K562 (cell line): Measurements from ENCODE around the gene AHSA1. TPM values are rescaled to one million over a fixed set of nuclear protein-coding genes. Genes with fewer than 3 reads are reported as not detected.

ENCODE experiments used
- CHCHD3 ChIP-seq: fragments of 250-450 bp; sonication (Bioruptor Pico); IDR thresholded peaks from 2 replicates; pipeline ENCODE4 v2.1.2; 2022; ENCODE audit warnings: mild to moderate bottlenecking
- CTBP1 ChIP-seq: fragments of 450-650 bp; IDR thresholded peaks from 2 replicates; pipeline ENCODE4 v1.6.1; 2016; ENCODE audit warnings: borderline replicate concordance
- CTCF ChIP-seq, 3 experiments: IDR thresholded peaks in 2 of 3; conservative IDR thresholded peaks in 1 of 3; 2 replicates each; pipeline ENCODE4 v1.5.1; 2011 to 2012; ENCODE audit warnings: low read length in 3 of 3, mild to moderate bottlenecking in 3 of 3, control low read depth in 2 of 3, improper control_type of control experiment in 1 of 3, inconsistent platforms in 1 of 3, low read depth in 1 of 3, mixed read lengths in 1 of 3, moderate library complexity in 1 of 3; ENCODE audit not compliant: insufficient read depth in 2 of 3
- PRDM10 ChIP-seq: fragments of 450-650 bp; IDR thresholded peaks from 2 replicates; pipeline ENCODE4 v1.6.1; 2018; ENCODE audit not compliant: partially characterized antibody
- RFX5 ChIP-seq: IDR thresholded peaks from 2 replicates; pipeline ENCODE4 v1.6.1; 2011; ENCODE audit warnings: low read depth, mild to moderate bottlenecking, improper control_type of control experiment, low read length
- polyA plus RNA-seq, 8 experiments: library from polyadenylated mRNA; depleted of rRNA in 4 of 8; stranded (reverse) in 5 of 8; unstranded in 3 of 8; fragments of >200 nt; fragmentation: Nextera tagmentation in 2 of 8; fragmentation: Illumina TruSeq in 1 of 8; extraction: Ambion mirVana in 2 of 8; extraction: Trizol in 1 of 8; gene quantifications; 2 replicates each; pipeline versions ENCODE4 v1.2.1 to v1.2.3, GENCODE V29; 2011 to 2014; ENCODE audit warnings: inconsistent platforms in 1 of 8, missing spikeins in 1 of 8
- total RNA-seq, 7 experiments: library from RNA; depleted of rRNA in 6 of 7; stranded (reverse); fragments of >200 nt in 6 of 7; fragmentation: Illumina TruSeq in 2 of 7; extraction: Trizol in 2 of 7; gene quantifications; 2 replicates each; pipeline versions ENCODE4 v1.2.1 to v1.2.3, GENCODE V29; 2011 to 2021; ENCODE audit warnings: low replicate concordance in 1 of 7

AHSA1 gene
- total and polyA plus RNA-seq, 9 of the 15 experiments (the other 6 are each of a cell fraction or from before 2014, with no cell fraction given): 41.4 to 317 (median 184) TPM

- peak; percentile 15 for TF ChIP-seq PRDM10
- peak; percentile 47 to 68 (median 63) for TF ChIP-seq CTCF (IDR thresholded peaks at IDR 0.05 in 2 of 3, conservative IDR thresholded peaks at IDR 0.05 in 1 of 3; ENCODE audit: insufficient read depth in 2 of 3, low read depth in 1 of 3, low read length in 3 of 3)
- no peak for TF ChIP-seq RFX5
- TF ChIP-seq CTBP1: no peak
- no peak for TF ChIP-seq CHCHD3 (CRISPR knock-in tag)
Observed at GRCh38 chr14:77459072-77459723, 1.3 kb downstream of the AHSA1 start (continued).
